HepG2 (cell line): Measurements from ENCODE around the gene SCAF11. TPM values are rescaled to one million over a fixed set of nuclear protein-coding genes. Genes with fewer than 3 reads are reported as not detected.

Experiments used
- ATAC-seq: fragments of 200-7000 bp; cut with Tn5 transposase; 3 replicates; pipeline ENCODE4 v1.9.1; 2020; ENCODE audit warnings: mild to moderate bottlenecking, moderate library complexity
- BruUV-seq: library from RNA; stranded (reverse); fragments of 400-500 nt; replicated peaks from 2 replicates; lab custom pipeline; 2021; lab: Mats Ljungman, UMichigan
- CTCF ChIA-PET: fragments of 300-600 bp; formaldehyde crosslinking; extraction: SDS; loops from one replicate; lab custom pipeline; 2021; ENCODE audit warnings: low total read pairs, inconsistent platforms, low intra/inter-chr PET ratio; lab: Yijun Ruan, JAX
- POLR2A ChIA-PET: fragments of 350-600 bp; sonication (Branson Sonifier 250); formaldehyde crosslinking; loops from one replicate; lab custom pipeline; 2020; ENCODE audit warnings: antibody characterized with exemption, inconsistent platforms; lab: Yijun Ruan, JAX
- DNase-seq: peaks from one replicate; pipeline ENCODE4 v3.0.0-alpha.2; 2015; ENCODE audit warnings: low spot score
- FAIRE-seq: peaks from 3 replicates; lab custom pipeline; 2011; peaks lifted over from hg19 to GRCh38; lab: Jason Lieb, UNC
- H2AFZ ChIP-seq: one replicate; pipeline ENCODE4 v1.6.1; 2011; ENCODE audit warnings: low read length, inconsistent platforms
- H3K27ac ChIP-seq: fragments of 300-600 bp; 3 replicates; pipeline ENCODE4 v1.8.0; 2011; ENCODE audit warnings: mixed run types, mild to moderate bottlenecking, mixed read lengths, low read length, inconsistent platforms; ENCODE audit not compliant: insufficient read depth; ENCODE audit errors: extremely low read length
- H3K27me3 ChIP-seq, 2 experiments: fragments of 200-600 bp in 1 of 2; 2 replicates in 1 of 2; 3 replicates in 1 of 2; pipeline versions ENCODE4 v1.6.0 to v1.8.0; 2011; ENCODE audit warnings: low read length in 2 of 2, mild to moderate bottlenecking in 2 of 2, moderate library complexity in 2 of 2, inconsistent platforms in 1 of 2; ENCODE audit not compliant: insufficient read depth in 2 of 2, control insufficient read depth in 1 of 2
- H3K36me3 ChIP-seq, 2 experiments: fragments of 200-600 bp in 1 of 2; replicated peaks in 1 of 2; 2 replicates in 1 of 2; 3 replicates in 1 of 2; pipeline versions ENCODE4 v1.5.1 to v1.8.0; 2011; ENCODE audit warnings: low read length in 2 of 2, inconsistent platforms in 1 of 2; ENCODE audit not compliant: insufficient read depth in 2 of 2, control insufficient read depth in 1 of 2
- H3K4me1 ChIP-seq: 2 replicates; pipeline ENCODE4 v1.5.1; 2012; ENCODE audit warnings: low read length, inconsistent platforms; ENCODE audit not compliant: insufficient read depth
- H3K4me2 ChIP-seq: 2 replicates; pipeline ENCODE4 v1.6.0; 2011; ENCODE audit warnings: low read depth, low read length, inconsistent platforms
- H3K4me3 ChIP-seq, 3 experiments: fragments of 200-600 bp in 1 of 3; sonication (generic), shearing (Covaris generic) in 1 of 3; replicated peaks in 1 of 3; 2 replicates each; pipeline ENCODE4 v1.5.1; 2011 to 2016; ENCODE audit warnings: low read length in 3 of 3, inconsistent platforms in 2 of 3, low read depth in 2 of 3, mild to moderate bottlenecking in 2 of 3, control low read depth in 1 of 3, mixed read lengths in 1 of 3; ENCODE audit not compliant: insufficient read depth in 1 of 3
- H3K79me2 ChIP-seq: one replicate; pipeline ENCODE4 v1.6.1; 2011; ENCODE audit warnings: low read length, inconsistent platforms; ENCODE audit not compliant: insufficient read depth
- H3K9ac ChIP-seq: 2 replicates; pipeline ENCODE4 v1.6.0; 2011; ENCODE audit warnings: mild to moderate bottlenecking, low read depth, low read length, inconsistent platforms; ENCODE audit not compliant: insufficient read depth
- H3K9me3 ChIP-seq: 2 replicates; pipeline ENCODE4 v1.5.1; 2012; ENCODE audit warnings: mild to moderate bottlenecking, low read length
- H4K20me1 ChIP-seq: 2 replicates; pipeline ENCODE4 v1.6.0; 2011; ENCODE audit warnings: inconsistent platforms, mild to moderate bottlenecking, low read length, moderate library complexity; ENCODE audit not compliant: insufficient read depth
- ATF7-NPFF ChIP-seq: sonication (generic); formaldehyde crosslinking; IDR thresholded peaks from 2 replicates; pipeline ENCODE4 v1.8.1; 2023; ENCODE audit warnings: mild to moderate bottlenecking, low read depth, missing genetic modification reagents, moderate library complexity
- CSRNP1 ChIP-seq: sonication (generic); formaldehyde crosslinking; IDR thresholded peaks from 2 replicates; pipeline ENCODE4 v1.8.1; 2023; ENCODE audit warnings: mild to moderate bottlenecking, missing genetic modification reagents
- FOSL2 ChIP-seq: sonication (generic); formaldehyde crosslinking; IDR thresholded peaks from 2 replicates; pipeline ENCODE4 v1.4.0; 2020; ENCODE audit warnings: missing genetic modification reagents
- IKZF5 ChIP-seq: IDR thresholded peaks from 2 replicates; pipeline ENCODE4 v1.6.1; 2018; ENCODE audit warnings: missing genetic modification reagents, mild to moderate bottlenecking, missing compliant biosample characterization
- ISX ChIP-seq: sonication (generic); formaldehyde crosslinking; conservative IDR thresholded peaks from 2 replicates; pipeline ENCODE4 v1.5.0; 2020; ENCODE audit warnings: missing genetic modification reagents
- KDM5A ChIP-seq: fragments of 200-600 bp; sonication (generic); IDR thresholded peaks from 2 replicates; pipeline ENCODE4 v1.7.0; 2018; ENCODE audit warnings: antibody characterized with exemption, mild to moderate bottlenecking, low read length, borderline replicate concordance
- MED1 ChIP-seq: sonication (generic); formaldehyde crosslinking; IDR thresholded peaks from 2 replicates; pipeline ENCODE4 v1.4.0; 2020; ENCODE audit warnings: missing genetic modification reagents
- MYC ChIP-seq: sonication (generic); formaldehyde crosslinking; IDR thresholded peaks from 2 replicates; pipeline ENCODE4 v1.9.0; 2021; ENCODE audit warnings: missing genetic modification reagents, borderline replicate concordance
- SRF ChIP-seq: IDR thresholded peaks from 2 replicates; pipeline ENCODE4 v1.6.1; 2011; ENCODE audit warnings: mild to moderate bottlenecking, low read depth, low read length, moderate library complexity
- ZNF441 ChIP-seq: sonication (generic); formaldehyde crosslinking; IDR thresholded peaks from 2 replicates; pipeline ENCODE4 v1.7.0; 2021; ENCODE audit warnings: missing genetic modification reagents, borderline replicate concordance
- ZNF512 ChIP-seq: sonication (generic); formaldehyde crosslinking; IDR thresholded peaks from 2 replicates; pipeline ENCODE4 v1.4.0; 2020; ENCODE audit warnings: mild to moderate bottlenecking, missing genetic modification reagents
- ZNF564 ChIP-seq: sonication (generic); formaldehyde crosslinking; IDR thresholded peaks from 2 replicates; pipeline ENCODE4 v1.8.1; 2023; ENCODE audit warnings: mild to moderate bottlenecking, missing genetic modification reagents
- ZNF619 ChIP-seq: sonication (generic); formaldehyde crosslinking; IDR thresholded peaks from 2 replicates; pipeline ENCODE4 v1.4.0; 2020; ENCODE audit warnings: mild to moderate bottlenecking, missing genetic modification reagents
- ZNF720 ChIP-seq: sonication (generic); formaldehyde crosslinking; IDR thresholded peaks from 2 replicates; pipeline ENCODE4 v1.4.0; 2020; ENCODE audit warnings: missing genetic modification reagents
- ZNF737 ChIP-seq: sonication (generic); formaldehyde crosslinking; IDR thresholded peaks from 2 replicates; pipeline ENCODE4 v1.5.0; 2020; ENCODE audit warnings: missing genetic modification reagents, mild to moderate bottlenecking, borderline replicate concordance
- ZNF781 ChIP-seq: sonication (generic); formaldehyde crosslinking; IDR thresholded peaks from 2 replicates; pipeline ENCODE4 v1.5.1; 2020; ENCODE audit warnings: borderline replicate concordance, mild to moderate bottlenecking, missing genetic modification reagents; ENCODE audit errors: not compliant biosample characterization
- ZSCAN29 ChIP-seq: sonication (generic); formaldehyde crosslinking; conservative IDR thresholded peaks from 2 replicates; pipeline ENCODE4 v1.4.0; 2020; ENCODE audit warnings: mild to moderate bottlenecking, missing genetic modification reagents
- WGBS: methylation state at CpG from one replicate; pipeline ENCODE4 v1.1.6; 2017; ENCODE audit warnings: low lambda C conversion rate; 5-methylcytosine and 5-hydroxymethylcytosine counted together
- in situ Hi-C: cut with HindIII; loops from 2 replicates; pipeline ENCODE4 v1.10.0; 2017; ENCODE audit warnings: low pct_unique_long_range_greater_than_20kb; ENCODE audit not compliant: extremely low pct_ligation_motif_present
- intact Hi-C: fragments of 100-400 bp; cut with micrococcal nuclease; formaldehyde crosslinking; loops from one replicate; pipeline ENCODE4 v1.10.0; 2022; ENCODE audit not compliant: unreplicated experiment
- polyA plus RNA-seq, 8 experiments: library from polyadenylated mRNA; depleted of rRNA in 3 of 8; stranded (reverse) in 7 of 8; unstranded in 1 of 8; fragments of >200 nt; fragmentation: Illumina TruSeq in 4 of 8; extraction: Trizol in 4 of 8; gene quantifications; 2 replicates each; pipeline versions ENCODE4 v1.2.1 to v1.2.3, GENCODE V29; 2011 to 2016; ENCODE audit warnings: low read depth in 4 of 8, missing spikeins in 1 of 8, mixed read lengths in 1 of 8; ENCODE audit not compliant: insufficient read depth in 1 of 8
- total RNA-seq, 5 experiments: library from RNA; depleted of rRNA; stranded (reverse); fragments of >200 nt; fragmentation: Illumina TruSeq; extraction: Trizol; gene quantifications; 2 replicates each; pipeline ENCODE4 v1.2.3, GENCODE V29; 2016; ENCODE audit warnings: low read depth in 1 of 5

The SCAF11 gene
- total and polyA plus RNA-seq, 2 of the 13 experiments (the other 11 are each of a cell fraction or from before 2014, with no cell fraction given), result 26.9 to 38.3 TPM

GRCh38 chr12:45946435-45946834 lies 43.9 kb downstream of the SCAF11 start:
- ATAC-seq, result no peak

More at GRCh38 chr12:45946435-45946834, 43.9 kb downstream of the SCAF11 start:
- POLR2A ChIA-PET, result no interaction called here
- intact Hi-C loops, result no loop called here
- no peak for TF ChIP-seq MED1 (CRISPR knock-in tag)
- no peak for TF ChIP-seq ZNF441
- TF ChIP-seq ATF7-NPFF (CRISPR knock-in tag), result no peak
- no peak for TF ChIP-seq ZNF564 (CRISPR knock-in tag)
- no peak for TF ChIP-seq IKZF5 (CRISPR knock-in tag)
- no peak for TF ChIP-seq ZNF720 (CRISPR knock-in tag)
- TF ChIP-seq CSRNP1 (CRISPR knock-in tag), result no peak
- no peak for TF ChIP-seq ISX
- no peak for TF ChIP-seq ZNF512 (CRISPR knock-in tag)
- TF ChIP-seq KDM5A, result no peak
- TF ChIP-seq ZSCAN29, result no peak
- no peak for TF ChIP-seq SRF
- TF ChIP-seq ZNF737 (CRISPR knock-in tag), result no peak
- TF ChIP-seq ZNF781, result no peak
- TF ChIP-seq ZNF619 (CRISPR knock-in tag), result no peak
- TF ChIP-seq FOSL2 (CRISPR knock-in tag), result no peak
- no peak for TF ChIP-seq MYC
- TF ChIP-seq, all 625 proteins: peak for 0
- Histone ChIP-seq H3K27me3 (no peaks in the 10 kb centered on the region), H3K9me3 (no peaks in the 10 kb centered on the region), H3K4me2 (no peak overlapping the region), H4K20me1 (no peaks in the 10 kb centered on the region; the same call in 1 of the 2 replicates), H3K27ac (no peak overlapping the region), H2AFZ (no peak overlapping the region), H3K4me1 (no peaks in the 10 kb centered on the region), H3K36me3 (peaks cover 11 to 59% of the 10 kb centered on the region in 2 experiments), H3K9ac (no peak overlapping the region), H3K4me3 (no peak overlapping the region), H3K79me2 (no peaks in the 10 kb centered on the region)
- in situ Hi-C loops, result no loop called here
- BruUV-seq, result no TSS peak
- FAIRE-seq (no peak), DNase-seq (no peak)
- 92% methylated on average over 1 of the region's 1 CpG for WGBS
- CTCF ChIA-PET, result no interaction called here
